Fibroblast of skin of left biceps (primary cell): ENCODE data around the gene AAR2.

Experiments used
- DNase-seq, 2 experiments: peaks; one replicate each; pipeline ENCODE4 v3.0.0-alpha.2; 2013; ENCODE audit warnings: low read depth in 2 of 2

AAR2 gene

GRCh38 chr20:36260316-36260715, 24.0 kb downstream of the AAR2 start:
- no peak for DNase-seq

DNA sequence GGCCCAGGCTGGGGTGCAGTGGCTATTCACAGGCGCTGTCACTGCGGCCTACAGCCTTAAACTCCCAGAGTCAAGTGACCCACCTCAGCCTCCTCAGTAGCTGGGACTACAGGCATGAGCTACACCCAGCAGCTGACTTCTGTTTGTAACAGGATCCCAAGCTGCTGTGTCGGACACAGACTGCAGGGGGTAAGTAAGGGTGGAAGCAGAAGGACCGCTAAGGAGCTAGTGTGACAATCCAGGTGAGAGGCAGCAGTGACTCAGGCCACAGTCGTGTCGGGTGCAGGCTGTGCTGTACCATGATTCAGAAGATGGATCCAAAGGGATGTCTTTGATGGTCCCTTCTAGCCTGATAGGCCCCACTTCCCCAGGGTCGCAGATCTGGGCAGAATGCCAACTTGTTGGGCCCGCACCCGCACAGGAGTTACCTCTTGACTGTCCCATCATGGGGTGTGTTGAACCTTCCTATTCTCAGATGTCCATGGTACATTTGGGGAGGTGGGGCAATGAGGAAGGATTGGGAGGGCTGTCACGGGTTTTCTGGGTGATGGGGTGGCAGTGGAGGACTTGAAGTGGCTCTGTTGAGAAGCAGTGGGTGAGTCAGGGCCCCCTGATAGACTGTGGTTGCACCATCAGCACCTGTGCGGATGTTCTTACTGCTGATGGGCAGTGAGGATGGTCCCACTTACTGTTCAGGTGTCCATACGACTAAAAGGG, 25.3 kb downstream of the AAR2 start:
- DNase-seq: no peak

DNA sequence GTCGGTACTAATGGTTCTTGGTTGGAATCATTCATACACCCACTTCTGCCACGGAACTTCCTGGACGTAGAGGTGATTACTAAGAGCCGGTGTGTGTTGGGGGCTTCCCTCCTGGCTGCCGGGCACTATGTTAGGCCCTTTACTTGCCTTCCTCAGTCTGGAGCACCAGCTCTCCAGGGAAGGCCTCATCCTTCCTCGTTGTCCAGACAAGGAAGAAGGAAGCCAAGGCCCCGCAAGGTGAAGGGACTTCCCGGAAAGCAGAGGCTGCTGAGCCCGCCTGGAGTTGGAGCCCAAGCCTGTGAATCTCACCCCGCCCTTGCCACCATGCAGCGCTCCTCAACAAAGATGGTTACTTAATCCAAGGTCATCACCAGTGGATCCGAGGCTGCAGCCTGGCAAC, 26.2 kb downstream of the AAR2 start:
- DNase-seq: no peak

DNA sequence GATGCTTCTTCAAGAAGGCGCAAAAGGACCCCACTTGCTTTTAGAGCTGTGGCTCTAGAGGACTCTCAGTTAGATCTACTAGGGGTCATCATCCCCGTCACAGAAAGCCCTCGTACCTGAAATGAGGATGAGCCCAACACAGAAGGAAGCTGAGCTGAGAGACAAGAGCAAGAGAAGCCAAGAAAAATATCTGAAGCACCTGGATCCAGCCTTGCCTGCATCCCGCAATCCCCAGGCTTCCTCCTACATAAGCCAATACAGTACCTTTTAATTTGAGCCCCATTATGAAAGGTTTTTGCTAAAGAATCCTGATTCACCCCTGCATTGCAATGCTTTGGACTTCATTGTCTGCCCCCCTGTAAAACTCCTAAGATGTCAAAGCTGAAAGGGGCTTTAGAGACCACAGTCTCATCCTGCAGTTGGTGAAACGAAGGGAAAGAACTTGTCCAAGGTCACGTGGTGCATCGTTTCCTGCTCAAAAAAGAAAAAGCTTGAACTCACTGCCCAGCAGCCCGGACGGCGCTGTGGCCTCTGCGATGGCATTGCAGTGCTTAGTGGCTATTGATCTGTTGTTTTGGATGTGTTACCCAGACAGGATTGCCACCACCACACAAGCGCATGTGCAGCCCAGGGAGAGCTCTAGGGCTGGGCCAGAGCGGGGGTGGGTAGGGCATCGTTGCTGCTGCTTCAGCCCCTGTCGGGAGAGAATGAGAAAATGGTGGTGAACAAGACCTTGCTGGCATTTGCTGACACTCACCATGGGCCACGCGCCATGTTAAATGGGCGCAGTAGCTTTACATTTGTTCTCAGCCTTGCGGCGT, 28.4 kb downstream of the AAR2 start:
- no peak for DNase-seq

GRCh38 chr20:36266189-36266588, 29.9 kb downstream of the AAR2 start:
- no peak for DNase-seq

- DNase-seq: no peak
Measured at GRCh38 chr20:36267605-36268381, 31.5 kb downstream of the AAR2 start.

DNA sequence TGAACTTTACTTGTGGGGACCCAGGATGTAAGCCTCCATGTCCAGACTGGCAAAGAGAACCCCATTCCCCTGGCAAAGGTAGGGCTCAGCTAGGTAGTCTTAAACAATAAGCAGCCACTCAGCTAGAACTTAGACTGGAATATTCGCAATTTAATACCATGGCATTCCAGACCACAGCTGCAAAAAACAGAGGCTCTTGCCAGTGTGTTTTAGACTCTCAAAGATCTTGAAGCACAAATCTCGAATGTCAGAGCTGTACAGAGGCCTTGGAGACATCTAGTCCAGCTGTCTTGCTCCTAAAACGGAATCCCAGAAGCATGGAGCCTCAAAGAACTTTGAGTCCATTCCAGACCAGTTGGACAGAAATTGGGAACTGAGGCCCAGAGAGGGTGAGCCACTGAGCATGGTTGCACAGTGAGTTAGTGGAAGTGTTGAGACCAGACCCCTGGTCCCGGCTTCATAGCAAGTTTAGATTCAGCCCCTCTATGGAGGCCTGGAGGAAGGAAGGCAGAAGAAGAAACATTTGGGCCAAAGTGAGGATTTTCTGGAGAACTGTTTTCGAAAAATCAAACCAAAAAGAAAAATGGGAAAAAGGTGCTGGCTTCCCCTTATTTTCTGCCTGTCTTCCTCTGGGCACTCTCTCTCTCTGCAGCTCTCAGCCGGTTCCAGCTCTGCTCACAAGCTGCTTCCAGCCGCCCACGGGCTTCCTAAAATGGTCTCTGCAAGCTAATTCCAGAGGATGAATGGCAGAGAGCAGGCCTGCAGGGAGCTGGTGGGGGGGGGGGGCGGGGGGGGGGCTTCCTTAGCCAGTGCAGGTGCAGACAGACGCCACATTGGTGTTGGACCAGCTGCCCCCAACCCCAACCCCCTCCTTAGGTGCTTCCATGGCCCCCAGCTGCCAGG, 32.4 kb downstream of the AAR2 start:
- DNase-seq: no peak

DNA sequence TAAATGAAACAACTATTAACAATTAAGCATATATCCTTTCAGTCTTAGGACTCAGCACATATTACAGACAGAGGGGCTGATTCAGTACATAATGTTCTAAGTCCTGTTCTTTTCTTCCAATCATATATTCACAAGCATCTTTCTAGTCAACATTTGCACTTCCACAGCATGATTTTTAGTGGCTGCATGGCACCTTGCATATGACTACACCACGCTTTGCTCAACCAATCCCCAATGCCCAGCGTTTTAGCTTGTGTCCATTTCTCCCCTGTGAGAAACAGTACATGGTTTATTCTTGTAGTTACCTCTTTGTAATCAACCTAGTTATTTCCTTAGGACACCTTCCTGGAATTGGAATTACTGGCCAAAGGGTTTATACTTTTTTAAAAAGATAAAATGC, 33.2 kb downstream of the AAR2 start:
- DNase-seq: no peak

DNA sequence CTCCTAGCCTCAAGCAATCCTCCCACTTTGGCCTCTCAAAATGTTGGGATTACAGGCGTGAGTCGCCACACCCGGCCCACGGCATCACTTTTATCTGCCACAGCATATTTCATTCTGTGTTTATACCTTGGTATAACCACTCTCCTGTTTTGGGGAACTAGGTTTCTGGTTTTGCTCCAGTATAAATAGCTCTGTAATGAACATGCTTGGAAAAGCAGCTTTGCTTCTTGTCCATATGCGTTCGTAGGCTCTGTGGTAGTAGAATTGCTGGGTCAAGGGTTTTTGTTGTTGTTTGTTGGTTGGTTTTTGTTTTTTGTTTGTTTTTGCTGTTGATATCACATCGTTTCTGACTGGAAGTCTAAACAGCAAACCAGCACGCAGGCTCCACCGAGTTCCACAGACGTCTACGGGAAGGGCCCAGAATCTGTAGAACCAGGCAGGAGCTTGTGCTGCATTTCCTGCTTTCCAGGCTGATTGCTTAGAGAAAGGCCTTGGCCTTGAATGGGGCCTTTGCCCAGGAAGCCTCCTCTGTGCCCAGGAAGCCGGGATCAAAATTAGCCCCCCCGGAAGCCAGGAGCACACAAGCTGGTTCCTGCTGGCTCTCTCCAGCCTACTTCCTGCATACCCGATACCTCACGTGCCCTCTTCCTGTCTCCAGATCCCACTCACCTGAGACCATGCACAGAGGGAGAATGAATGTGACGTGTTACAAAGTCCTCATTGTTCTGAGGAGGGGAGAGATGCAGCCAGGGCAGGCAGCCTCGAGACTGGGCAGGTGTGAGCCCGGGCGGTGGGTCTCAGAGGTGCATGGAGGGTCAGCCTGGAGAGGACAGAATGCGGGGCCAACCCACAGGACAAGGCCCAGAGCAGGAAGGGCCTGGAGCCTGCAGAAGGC, 34.7 kb downstream of the AAR2 start:
- no peak for DNase-seq

- DNase-seq: no peak
Measured at GRCh38 chr20:36271639-36272546, 35.6 kb downstream of the AAR2 start.

DNA sequence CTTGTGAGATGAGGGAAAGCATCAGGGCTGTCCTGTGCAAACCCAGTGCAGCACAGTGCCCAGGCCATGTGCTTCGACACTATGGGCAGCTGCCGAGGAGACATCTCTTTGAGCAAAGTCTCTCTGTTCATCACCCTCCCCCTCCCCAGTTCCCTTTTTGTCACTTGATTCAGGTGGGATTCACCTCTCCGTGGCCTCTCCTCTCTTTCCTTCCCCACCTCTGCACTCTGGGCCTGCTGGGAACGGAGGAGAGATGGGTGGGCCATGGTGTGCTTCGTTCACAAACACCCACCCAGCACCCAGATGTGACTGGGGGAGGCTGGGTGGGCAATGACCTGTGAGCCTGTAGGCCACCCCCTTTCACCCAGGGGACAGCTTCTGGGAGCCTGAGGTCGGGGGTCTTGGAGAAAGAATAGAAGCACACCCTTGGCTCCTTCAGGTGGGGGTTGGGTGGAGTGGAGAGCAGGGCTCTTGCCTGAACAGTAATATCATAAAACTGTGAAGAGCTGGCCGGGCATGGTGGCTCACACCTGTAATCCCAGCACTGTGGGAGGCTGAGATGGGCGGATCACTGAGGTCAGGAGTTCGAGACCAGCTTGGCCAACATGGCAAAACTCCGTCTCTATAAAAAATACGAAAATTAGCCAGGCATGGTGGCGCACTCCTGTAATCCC, 36.4 kb downstream of the AAR2 start:
- no peak for DNase-seq

GRCh38 chr20:36273414-36274180, 37.3 kb downstream of the AAR2 start:
- no peak for DNase-seq

DNA sequence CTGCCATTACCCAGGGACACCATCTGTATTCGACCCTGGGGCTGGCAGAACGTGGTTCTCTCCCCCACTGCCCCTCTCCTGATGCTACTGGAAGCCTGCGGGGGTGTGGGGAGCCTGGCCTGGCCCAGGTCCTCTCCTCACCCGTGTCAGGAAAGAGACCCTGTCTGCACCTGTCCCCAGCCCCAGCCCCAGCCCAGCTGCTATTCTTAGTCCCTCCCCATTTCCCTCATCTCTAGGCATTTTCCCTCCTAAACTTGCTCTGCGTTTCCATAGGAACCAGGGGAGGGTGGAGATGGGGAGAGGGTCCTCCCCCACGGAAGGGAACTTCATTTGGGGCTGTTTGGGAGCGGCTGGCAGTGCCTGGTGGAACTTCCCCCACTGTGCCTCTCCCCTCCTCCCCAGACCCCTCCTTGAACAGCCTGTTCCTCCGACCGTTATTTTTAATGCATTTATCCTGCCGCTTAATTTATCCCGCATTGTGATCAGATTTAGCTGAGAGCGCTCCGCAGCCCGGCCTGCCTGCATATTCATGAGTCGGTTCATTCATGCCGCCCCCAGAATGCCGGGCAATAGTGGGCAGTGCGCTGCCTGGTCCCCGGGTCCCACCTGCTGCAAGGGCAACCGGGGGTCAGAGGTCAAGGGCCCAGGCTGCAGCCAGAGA, 38.0 kb downstream of the AAR2 start:
- no peak for DNase-seq

DNA sequence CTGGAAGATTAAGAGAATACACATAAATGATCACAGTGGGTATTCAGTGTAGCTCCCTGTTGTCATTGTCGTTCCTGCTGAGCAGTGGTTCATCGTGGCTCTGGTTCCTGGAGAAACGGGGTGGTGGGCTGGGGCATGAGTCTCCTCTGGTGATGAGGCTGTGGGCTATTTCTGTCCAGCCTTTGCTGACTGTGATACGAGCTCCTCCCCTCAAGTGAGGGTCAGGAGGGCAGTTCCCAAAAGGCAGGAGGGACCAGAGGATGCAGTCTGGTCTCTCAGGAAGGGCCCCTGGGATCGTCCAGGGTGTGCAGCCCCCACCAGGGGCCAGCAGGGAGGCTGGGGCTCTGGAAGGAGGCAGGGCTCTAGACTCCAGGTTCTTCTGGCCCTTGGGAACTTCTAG, 38.7 kb downstream of the AAR2 start:
- no peak for DNase-seq

- DNase-seq: no peak
Measured at GRCh38 chr20:36275441-36276189, 39.3 kb downstream of the AAR2 start.

GRCh38 chr20:36277546-36277945, 41.3 kb downstream of the AAR2 start:
- DNase-seq: no peak

- DNase-seq: no peak
Measured at GRCh38 chr20:36279362-36279761, 43.1 kb downstream of the AAR2 start.
